Fibroblast of lung (primary cell): Measurements from ENCODE around the gene SMIM36.

ENCODE experiments used
- CTCF ChIP-seq, 2 donors: IDR thresholded peaks in 1 of 2; conservative IDR thresholded peaks in 1 of 2; 1 replicate in 1 of 2; 2 replicates in 1 of 2; pipeline ENCODE4 v1.5.1; 2011 to 2012; ENCODE audit warnings: low read length in 2 of 2, control low read depth in 1 of 2, inconsistent platforms in 1 of 2, low read depth in 1 of 2, mild to moderate bottlenecking in 1 of 2
- EZH2 ChIP-seq: IDR thresholded peaks from 2 replicates; pipeline ENCODE4 v1.5.1; 2012; ENCODE audit warnings: low read length, control low read depth, mild to moderate bottlenecking; ENCODE audit errors: missing control alignments

- TF ChIP-seq CTCF (conservative IDR thresholded peaks at IDR 0.05 in 1 of 2, IDR thresholded peaks at IDR 0.05 in 1 of 2; ENCODE audit: low read depth in 1 of 2, low read length in 2 of 2) (no peak), EZH2 (no peak)
These were observed 7.3 kb upstream of the SMIM36 start for GRCh38 chr17:55518510-55518909.
